Stimulated activated CD8-positive, alpha-beta memory T cell treated with anti-CD3 and anti-CD28 coated beads, Interleukin-7, amount 100 ng/mL, for 4 hours (primary cell): ENCODE measurements around the gene DENND4A.
"Not testable (repeated sequence)": the region's sequence is repeated elsewhere in the genome, so short reads cannot be mapped to it uniquely, and the experiment has no call there.

Experiments
- DNase-seq, 2 donors: peaks; one replicate each; pipeline ENCODE4 v3.0.0-alpha.2; 2020; ENCODE audit warnings: low read depth in 2 of 2

DENND4A gene

GRCh38 chr15:65818927-65819562, 27.0 kb upstream of the DENND4A start:
- DNase-seq = no peak

DNA sequence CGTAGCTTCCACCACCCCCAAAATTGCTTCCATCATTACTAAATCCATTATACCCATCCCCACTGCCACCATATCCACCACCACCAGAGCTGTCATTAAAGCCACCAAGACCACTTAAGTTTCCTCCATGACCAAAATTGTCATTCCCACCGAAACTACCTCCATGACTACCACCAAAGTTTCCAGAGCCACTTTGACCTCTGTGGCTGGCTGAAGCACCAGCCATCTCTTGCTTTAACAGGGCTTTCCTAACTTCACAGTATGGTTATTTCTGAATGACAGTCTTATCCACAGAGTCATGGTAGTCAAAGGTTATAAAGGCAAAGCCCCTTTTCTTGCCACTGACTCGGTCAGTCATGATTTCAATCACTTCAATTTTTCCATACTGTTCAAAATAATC, 24.3 kb upstream of the DENND4A start:
- no peak for DNase-seq

- not testable (repeated sequence) for DNase-seq
These were observed 23.9 kb upstream of the DENND4A start for GRCh38 chr15:65816008-65816407.

GRCh38 chr15:65814271-65814670, 22.2 kb upstream of the DENND4A start:
- DNase-seq = not testable (repeated sequence)

DNA sequence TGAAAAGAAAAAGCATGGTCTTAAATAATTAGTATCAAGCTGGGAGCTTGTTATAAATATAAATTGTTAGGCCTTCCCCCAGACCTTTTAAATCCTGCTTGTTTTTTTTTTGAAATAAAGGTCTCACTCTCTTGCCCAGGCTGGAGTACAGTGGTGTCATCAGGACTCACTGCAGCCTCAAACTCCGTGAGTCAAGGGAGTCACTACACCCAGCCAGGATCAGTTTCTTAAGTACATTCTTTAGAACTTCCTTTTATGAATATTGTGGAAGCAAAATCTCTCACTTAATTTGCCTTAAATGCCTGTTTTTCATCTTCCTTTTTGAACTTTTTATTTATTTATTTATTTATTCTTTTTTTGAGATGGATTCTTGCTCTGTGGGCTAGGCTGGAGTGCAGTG, 20.8 kb upstream of the DENND4A start:
- DNase-seq = no peak

DNA sequence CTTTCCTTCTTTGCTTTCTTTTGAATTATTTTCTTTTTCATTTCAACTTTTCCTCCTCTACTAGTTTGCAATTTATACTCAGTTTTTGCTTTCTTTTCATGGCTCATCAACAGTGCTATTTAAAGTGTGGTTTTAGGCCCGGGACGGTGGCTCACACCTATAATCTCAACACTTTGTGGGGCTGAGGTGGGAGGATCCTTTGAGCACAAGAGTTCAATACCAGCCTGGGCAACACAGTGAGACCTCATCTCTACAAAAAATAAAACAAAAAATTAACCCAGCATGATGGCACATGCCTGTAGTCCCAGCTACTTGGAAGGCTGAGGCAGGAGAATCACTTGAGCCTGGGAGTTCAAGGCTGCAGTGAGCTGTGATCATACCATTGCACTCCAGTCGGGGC, 20.4 kb upstream of the DENND4A start:
- DNase-seq = no peak

DNA sequence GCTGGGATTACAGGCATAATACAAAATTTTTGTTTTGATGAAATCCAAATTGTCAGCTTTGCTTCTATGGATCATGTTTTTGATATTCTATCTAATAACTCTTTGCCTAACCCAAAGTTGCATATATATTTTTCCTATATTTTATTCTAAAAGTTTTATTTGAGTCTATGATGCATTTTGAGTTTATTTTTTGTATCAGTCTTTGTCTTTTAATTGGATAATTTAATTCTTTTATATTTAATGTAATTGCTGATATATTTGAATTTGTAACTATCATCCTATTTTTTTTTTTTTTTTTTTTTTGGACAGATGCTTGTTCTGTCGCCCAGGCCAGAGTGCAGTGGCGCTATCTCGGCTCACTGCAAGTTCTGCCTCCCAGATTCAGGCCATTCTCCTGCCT, 19.7 kb upstream of the DENND4A start:
- no peak for DNase-seq

DNA sequence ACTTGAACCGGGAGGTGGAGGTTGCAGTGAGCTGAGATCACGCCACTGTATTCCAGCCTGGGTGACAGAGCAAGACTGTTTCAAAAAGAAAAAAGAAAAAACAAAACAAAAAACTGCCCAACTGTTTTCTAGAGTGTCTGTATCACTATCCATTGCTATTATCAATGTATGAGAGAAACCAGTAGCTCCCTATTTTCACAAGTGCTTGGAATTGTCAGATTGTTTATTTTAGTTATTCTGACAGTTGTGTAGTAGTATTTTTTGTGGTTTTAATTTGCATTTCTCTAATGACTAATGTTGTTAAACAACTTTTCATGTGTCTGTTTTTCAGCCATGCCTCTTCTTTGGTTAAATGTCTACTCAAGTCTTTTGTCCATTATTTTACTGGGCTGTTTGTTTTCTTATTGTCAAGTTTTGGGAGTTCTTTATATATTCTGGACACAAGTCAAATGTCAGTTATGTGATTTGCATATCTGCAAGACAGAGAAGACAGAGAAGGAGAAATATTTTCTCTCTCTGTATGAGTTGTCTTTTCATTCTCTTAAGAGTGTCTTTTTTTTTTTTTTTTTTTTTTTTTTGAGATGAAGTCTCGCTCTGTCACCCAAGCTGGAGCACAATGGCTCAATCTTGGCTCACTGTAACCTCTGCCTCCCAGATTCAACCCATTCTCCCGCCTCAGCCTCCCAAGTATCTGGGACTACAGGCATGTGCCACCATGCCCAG, 19.1 kb upstream of the DENND4A start:
- DNase-seq = not testable (repeated sequence)

GRCh38 chr15:65806397-65806796, 14.3 kb upstream of the DENND4A start:
- DNase-seq = no peak

GRCh38 chr15:65805019-65805745, 13.1 kb upstream of the DENND4A start:
- DNase-seq = no peak

GRCh38 chr15:65804252-65804931, 12.3 kb upstream of the DENND4A start:
- no peak for DNase-seq

DNA sequence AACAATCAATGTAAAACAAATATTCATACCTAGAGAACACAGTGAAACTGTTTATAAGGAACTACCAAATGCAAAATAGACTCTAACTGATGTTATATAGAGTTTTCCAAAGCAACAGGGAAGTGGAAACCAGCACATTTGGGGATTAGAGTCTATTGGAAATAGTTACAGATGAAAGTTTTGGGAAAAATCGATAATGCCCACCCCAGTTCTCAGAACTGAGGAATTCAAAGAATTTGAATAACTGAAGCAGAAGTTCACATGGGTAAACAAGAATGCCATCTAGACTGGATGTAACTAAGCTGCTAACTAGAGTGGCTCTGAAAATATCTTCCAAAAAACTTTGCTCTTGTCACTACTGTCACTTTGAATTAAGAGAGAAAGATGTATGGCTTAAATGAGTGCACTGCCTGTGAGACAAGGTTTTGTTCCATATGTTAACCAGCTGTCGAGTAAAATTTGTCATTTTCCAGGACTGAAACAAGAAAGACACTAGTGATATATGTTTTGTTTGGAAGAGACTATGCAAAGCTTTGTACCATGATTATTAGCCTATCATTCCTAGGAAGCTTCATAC, 9.2 kb upstream of the DENND4A start:
- DNase-seq = no peak

GRCh38 chr15:65796610-65797078, 4.6 kb upstream of the DENND4A start:
- DNase-seq = no peak

- DNase-seq = no peak
These were observed 3.6 kb upstream of the DENND4A start for GRCh38 chr15:65795663-65796216.

- no peak for DNase-seq
These were observed 1.7 kb upstream of the DENND4A start for GRCh38 chr15:65793818-65794104.

DNA sequence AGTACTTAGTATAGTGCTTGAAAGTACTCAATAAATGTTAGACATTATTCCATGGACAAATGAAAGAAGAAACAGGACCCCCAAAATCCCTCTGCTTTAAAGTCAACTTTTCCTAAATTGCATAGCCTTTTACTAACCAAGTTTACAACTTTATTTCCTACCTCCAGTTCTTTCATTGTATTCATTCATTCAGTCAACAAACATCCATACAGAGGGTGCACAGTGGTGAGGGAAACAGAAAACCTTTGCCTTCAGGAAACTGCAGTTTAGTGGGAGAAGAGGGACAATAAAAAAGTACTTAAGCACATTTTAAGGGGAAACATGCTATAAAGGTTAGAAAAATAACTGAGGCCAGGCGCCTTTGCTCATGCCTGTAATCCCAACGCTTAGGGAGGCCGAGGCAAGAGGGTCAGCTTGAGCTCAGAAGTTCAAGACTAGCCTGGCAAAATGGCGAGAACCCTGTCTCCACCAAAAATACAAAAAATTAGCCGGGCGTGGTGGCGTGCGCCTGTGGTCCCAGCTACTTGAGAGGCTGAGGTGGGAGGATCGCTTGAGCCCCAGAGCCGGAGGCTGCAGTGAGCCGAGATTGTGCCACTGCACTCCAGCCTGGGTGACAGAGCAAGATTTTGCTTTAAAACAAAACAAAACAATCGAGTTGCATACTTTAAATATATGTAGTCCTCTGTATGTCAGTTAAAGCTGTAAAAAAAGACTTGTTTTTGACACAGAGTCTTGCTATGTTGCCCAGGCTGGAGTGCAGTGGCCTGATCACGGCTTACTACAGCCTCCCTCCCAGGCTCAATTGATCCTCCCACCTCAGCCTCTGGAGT, 1.1 kb upstream of the DENND4A start:
- no peak for DNase-seq

- DNase-seq = peak; percentile 41 to 59
These were observed 557 bp downstream of the DENND4A start for GRCh38 chr15:65791335-65792137.

- no peak for DNase-seq
These were observed 1.3 kb downstream of the DENND4A start for GRCh38 chr15:65790694-65791334.

GRCh38 chr15:65789759-65790425, 2.2 kb downstream of the DENND4A start:
- DNase-seq = no peak
